Measurements from ENCODE around the gene HNRNPLL. TPM values are rescaled to one million over a fixed set of nuclear protein-coding genes. Genes with fewer than 3 reads are reported as not detected.

Gene HNRNPLL
- total RNA-seq, 1 experiment from 2014 or later, result 59.4 TPM

GRCh38 chr2:38551171-38551570 is 51.6 kb downstream of the HNRNPLL start:
- no peak overlapping the region for H3K4me3 Mint-ChIP-seq (ENCODE audit: unreplicated experiment)
- H3K9me3 ChIP-seq, result no peaks in the 10 kb centered on the region

GRCh38 chr2:38549851-38550250 is 52.9 kb downstream of the HNRNPLL start:
- Histone ChIP-seq H3K27me3 (replicated peaks; ENCODE audit: control insufficient read depth, insufficient read depth, low read length) (no peaks in the 10 kb centered on the region), H3K4me3 (ENCODE audit: low read depth, low read length) (no peak overlapping the region), H3K4me1 (no peaks in the 10 kb centered on the region), H3K9me3 (no peaks in the 10 kb centered on the region), H3K36me3 (ENCODE audit: control insufficient read depth, insufficient read depth, low read length) (peaks cover 1% of the 10 kb centered on the region; the same call in 1 of the 2 replicates)
- H3K27ac Mint-ChIP-seq (ENCODE audit: unreplicated experiment), result no peak overlapping the region
- H3K9me3 Mint-ChIP-seq (ENCODE audit: unreplicated experiment), result no peaks in the 10 kb centered on the region
- ChIA-PET CTCF (no interaction called here), POLR2A (no interaction called here)
- no peak for TF ChIP-seq CTCF (IDR thresholded peaks at IDR 0.05; ENCODE audit: insufficient read depth in 1 of 2, low read depth in 1 of 2, low read length in 1 of 2, severe bottlenecking in 1 of 2, unreplicated experiment in 1 of 2)
- no TSS peak for BruUV-seq (replicated peaks)
- DNase-seq, result no peak
- no peaks in the 10 kb centered on the region for H3K4me1 Mint-ChIP-seq (ENCODE audit: low read depth, unreplicated experiment)
- no peaks in the 10 kb centered on the region for H3K27me3 Mint-ChIP-seq (ENCODE audit: insufficient read depth, unreplicated experiment)
- peaks cover 11% of the 10 kb centered on the region for H3K36me3 Mint-ChIP-seq (ENCODE audit: insufficient read depth, unreplicated experiment)
- intact Hi-C loops (cut with micrococcal nuclease; ENCODE audit: unreplicated experiment), result no loop called here
- H3K4me3 Mint-ChIP-seq (ENCODE audit: unreplicated experiment), result no peak overlapping the region

More at GRCh38 chr2:38551171-38551570, 51.6 kb downstream of the HNRNPLL start:
- no peak overlapping the region for H3K27ac Mint-ChIP-seq (ENCODE audit: unreplicated experiment)
- intact Hi-C loops (cut with micrococcal nuclease; ENCODE audit: unreplicated experiment), result no loop called here
- H3K36me3 ChIP-seq (ENCODE audit: control insufficient read depth, insufficient read depth, low read length), result peaks cover 1% of the 10 kb centered on the region; the same call in 1 of the 2 replicates
- ChIA-PET POLR2A (no interaction called here), CTCF (no interaction called here)
- no peak overlapping the region for H3K4me3 ChIP-seq (ENCODE audit: low read depth, low read length)
- no peak for DNase-seq
- no peaks in the 10 kb centered on the region for H3K27me3 Mint-ChIP-seq (ENCODE audit: insufficient read depth, unreplicated experiment)
- no peaks in the 10 kb centered on the region for H3K4me1 Mint-ChIP-seq (ENCODE audit: low read depth, unreplicated experiment)
- no peaks in the 10 kb centered on the region for H3K9me3 Mint-ChIP-seq (ENCODE audit: unreplicated experiment)
- no peaks in the 10 kb centered on the region for H3K4me1 ChIP-seq
- no TSS peak for BruUV-seq (replicated peaks)
- no peak for TF ChIP-seq CTCF (IDR thresholded peaks at IDR 0.05; ENCODE audit: insufficient read depth in 1 of 2, low read depth in 1 of 2, low read length in 1 of 2, severe bottlenecking in 1 of 2, unreplicated experiment in 1 of 2)
- H3K27me3 ChIP-seq (replicated peaks; ENCODE audit: control insufficient read depth, insufficient read depth, low read length), result no peaks in the 10 kb centered on the region
- H3K36me3 Mint-ChIP-seq (ENCODE audit: insufficient read depth, unreplicated experiment), result peaks cover 17% of the 10 kb centered on the region

GRCh38 chr2:38549071-38549704 is 53.5 kb downstream of the HNRNPLL start:
- Mint-ChIP-seq H3K27me3 (ENCODE audit: insufficient read depth, unreplicated experiment) (no peaks in the 10 kb centered on the region), H3K27ac (ENCODE audit: unreplicated experiment) (no peak overlapping the region), H3K4me1 (ENCODE audit: low read depth, unreplicated experiment) (peaks cover 5% of the 10 kb centered on the region), H3K36me3 (ENCODE audit: insufficient read depth, unreplicated experiment) (peaks cover 11% of the 10 kb centered on the region), H3K9me3 (ENCODE audit: unreplicated experiment) (no peaks in the 10 kb centered on the region), H3K4me3 (ENCODE audit: unreplicated experiment) (no peak overlapping the region)
- POLR2A ChIA-PET, result no interaction called here
- Histone ChIP-seq H3K4me1 (no peaks in the 10 kb centered on the region; the same call in 1 of the 2 replicates), H3K27me3 (replicated peaks; ENCODE audit: control insufficient read depth, insufficient read depth, low read length) (no peaks in the 10 kb centered on the region), H3K4me3 (ENCODE audit: low read depth, low read length) (no peak overlapping the region), H3K9me3 (no peaks in the 10 kb centered on the region), H3K36me3 (ENCODE audit: control insufficient read depth, insufficient read depth, low read length) (peaks cover 1% of the 10 kb centered on the region; the same call in 1 of the 2 replicates)
- TF ChIP-seq CTCF (IDR thresholded peaks at IDR 0.05; ENCODE audit: insufficient read depth in 1 of 2, low read depth in 1 of 2, low read length in 1 of 2, severe bottlenecking in 1 of 2, unreplicated experiment in 1 of 2), result no peak
- intact Hi-C loops (cut with micrococcal nuclease; ENCODE audit: unreplicated experiment), result no loop called here
- CTCF ChIA-PET, result no interaction called here
- BruUV-seq (replicated peaks), result no TSS peak
- DNase-seq, result no peak

All from Caco-2 (cell line).